Esophagus squamous epithelium (tissue), 4 donors: ENCODE measurements around the gene ANKRD42.

Experiments used
- CTCF ChIP-seq, 6 experiments: fragments of 450-650 bp in 4 of 6; fragments of 200-600 bp in 2 of 6; sonication (generic) in 2 of 6; IDR thresholded peaks; one replicate each; pipeline ENCODE4 v1.5.1; 2016 to 2019; ENCODE audit warnings: antibody characterized with exemption in 6 of 6, mild to moderate bottlenecking in 4 of 6, moderate library complexity in 4 of 6
- POLR2A ChIP-seq, 4 donors: fragments of 450-650 bp; IDR thresholded peaks; one replicate each; pipeline ENCODE4 v1.6.1; 2017; ENCODE audit warnings: antibody characterized with exemption in 4 of 4, mild to moderate bottlenecking in 4 of 4, moderate library complexity in 3 of 4

GRCh38 chr11:83221694-83222093, 28.2 kb downstream of the ANKRD42 start:
- no peak for TF ChIP-seq CTCF (IDR thresholded peaks at IDR 0.05)
- no peak for TF ChIP-seq POLR2A (IDR thresholded peaks at IDR 0.05)
